Measurements from ENCODE around the gene SPG7. TPM values are rescaled to one million over a fixed set of nuclear protein-coding genes. Genes with fewer than 3 reads are reported as not detected.
"Not testable (repeated sequence)": the region's sequence is repeated elsewhere in the genome, so short reads cannot be mapped to it uniquely, and the experiment has no call there.

The SPG7 gene
- total RNA-seq, 1 donor = 83.3 TPM

DNA sequence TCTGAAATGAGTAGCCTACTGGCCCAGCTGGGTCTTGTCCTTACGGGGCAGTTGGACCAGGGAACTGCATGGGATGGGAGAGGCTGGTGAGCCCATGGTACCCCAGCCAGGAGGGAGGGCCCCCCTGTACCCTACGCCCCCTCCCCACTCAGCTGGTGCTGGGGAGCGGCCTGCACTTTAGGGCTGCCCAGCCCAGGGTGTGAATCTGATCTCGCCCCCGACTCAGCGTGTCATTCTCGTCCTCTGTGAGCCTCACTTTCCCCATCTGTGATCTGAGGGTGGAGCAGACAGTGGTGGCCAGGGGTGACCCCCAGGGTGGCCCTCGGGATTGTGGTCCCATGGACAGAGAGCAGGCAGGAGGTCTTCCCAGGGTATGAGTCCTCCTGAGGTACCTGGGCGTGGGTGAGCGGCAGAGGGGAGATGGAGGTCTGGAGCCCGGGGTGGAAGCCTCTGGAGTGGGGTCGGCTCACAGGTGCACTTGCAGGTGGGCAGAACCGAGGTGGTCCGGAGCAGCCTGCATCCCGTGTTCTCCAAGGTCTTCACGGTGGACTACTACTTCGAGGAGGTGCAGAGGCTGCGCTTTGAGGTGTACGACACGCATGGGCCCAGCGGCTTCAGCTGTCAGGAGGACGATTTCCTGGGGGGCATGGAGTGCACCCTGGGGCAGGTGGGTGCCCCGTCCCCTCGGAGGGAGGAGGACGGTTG, 69.0 kb downstream of the SPG7 start:
- H3K4me1 ChIP-seq (ENCODE audit: insufficient read depth, low read length) = peaks cover 14% of the 10 kb centered on the region
- H3K27me3 ChIP-seq (ENCODE audit: insufficient read depth, low read length) = peaks cover 8% of the 10 kb centered on the region
- no peaks in the 10 kb centered on the region for H3K9me3 ChIP-seq (ENCODE audit: low read depth, low read length)
- no peak overlapping the region for H3K4me3 ChIP-seq (ENCODE audit: low read length)

DNA sequence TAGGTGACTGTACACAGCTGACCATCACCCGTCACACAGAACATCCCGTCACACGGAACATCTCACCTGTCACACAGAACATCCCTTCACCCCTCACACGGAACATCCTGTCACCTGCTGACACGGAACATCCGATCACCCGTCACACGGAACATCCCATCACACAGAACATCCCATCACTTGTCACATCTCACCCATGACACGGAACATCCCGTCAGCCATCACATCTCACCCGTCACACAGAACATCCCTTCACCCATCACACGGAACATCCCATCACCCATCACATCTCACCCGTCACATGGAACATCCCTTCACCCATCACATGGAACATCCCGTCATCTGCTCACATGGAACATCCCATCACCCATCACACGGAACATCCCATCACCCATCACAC, 71.1 kb downstream of the SPG7 start:
- Histone ChIP-seq H3K4me3 (ENCODE audit: low read length) (no peak overlapping the region), H3K4me1 (ENCODE audit: insufficient read depth, low read length) (peaks cover 9% of the 10 kb centered on the region), H3K9me3 (ENCODE audit: low read depth, low read length) (no peaks in the 10 kb centered on the region), H3K27me3 (ENCODE audit: insufficient read depth, low read length) (peaks cover 2% of the 10 kb centered on the region)

DNA sequence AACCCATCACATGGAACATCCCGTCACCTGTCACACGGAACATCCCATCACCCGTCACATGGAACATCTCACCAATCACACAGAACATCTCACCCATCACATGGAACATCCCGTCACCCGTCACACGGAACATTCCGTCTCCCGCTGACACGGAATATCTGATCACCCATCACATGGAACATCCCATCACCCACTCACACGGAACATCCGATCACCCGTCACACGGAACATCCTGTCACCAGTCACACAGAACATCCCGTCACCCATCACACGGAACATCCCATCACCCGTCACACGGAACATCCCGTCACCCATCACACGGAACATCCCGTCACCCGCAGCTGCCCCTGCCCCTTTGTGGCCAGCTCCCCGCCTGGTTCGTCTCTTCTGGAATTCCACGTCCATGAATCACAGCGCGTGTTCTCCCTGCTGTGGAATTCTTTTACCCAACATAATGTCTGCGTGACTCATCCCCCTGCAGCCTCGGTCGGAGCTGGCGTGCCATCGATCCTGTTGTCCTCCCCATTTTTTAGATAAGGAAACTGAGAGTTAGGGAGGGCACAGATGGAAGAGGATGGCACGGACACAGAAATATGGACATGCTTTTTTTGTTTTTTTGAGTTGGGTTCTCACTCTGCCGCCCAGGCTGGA, 73.0 kb downstream of the SPG7 start:
- no peaks in the 10 kb centered on the region for H3K9me3 ChIP-seq (ENCODE audit: low read depth, low read length)

DNA sequence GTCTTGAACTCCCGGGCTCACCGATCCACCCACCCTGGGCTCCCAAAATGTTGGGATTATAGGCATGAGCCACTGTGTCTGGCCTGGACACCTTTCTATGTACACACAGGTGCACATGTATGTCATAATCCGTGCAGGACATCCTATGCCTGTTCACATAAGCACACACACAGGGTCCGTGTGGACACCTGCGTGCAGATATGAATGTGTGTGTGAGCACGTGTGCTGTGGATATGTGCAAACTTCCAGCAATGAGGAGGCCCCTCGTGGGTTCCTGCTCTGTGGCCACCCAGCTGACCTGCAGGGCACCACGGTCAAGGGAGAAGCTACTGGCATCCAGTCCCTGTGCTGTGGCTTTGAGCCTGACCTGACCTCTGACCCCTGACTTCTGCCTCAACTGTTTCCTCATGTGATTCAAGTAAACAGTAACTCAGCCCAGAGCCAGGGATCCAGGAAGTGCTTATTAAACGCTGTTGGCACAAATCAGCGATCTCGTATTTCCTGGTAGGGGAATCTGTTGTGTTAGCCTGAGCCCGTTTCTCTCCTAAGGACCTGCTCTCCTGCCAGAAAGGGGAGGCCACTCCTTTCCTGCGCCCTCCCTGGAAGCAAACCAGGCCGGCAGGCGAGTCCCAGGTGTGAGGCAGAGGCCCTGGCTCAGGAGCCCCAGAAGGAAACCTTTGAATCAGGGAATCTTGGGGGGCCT, 73.8 kb downstream of the SPG7 start:
- Histone ChIP-seq H3K9me3 (ENCODE audit: low read depth, low read length) (no peaks in the 10 kb centered on the region), H3K27me3 (ENCODE audit: insufficient read depth, low read length) (no peaks in the 10 kb centered on the region), H3K4me1 (ENCODE audit: insufficient read depth, low read length) (no peaks in the 10 kb centered on the region), H3K4me3 (ENCODE audit: low read length) (no peak overlapping the region)

More for the DNA sequence above, 73.0 kb downstream of the SPG7 start:
- Histone ChIP-seq H3K4me3 (ENCODE audit: low read length) (no peak overlapping the region), H3K4me1 (ENCODE audit: insufficient read depth, low read length) (no peaks in the 10 kb centered on the region), H3K27me3 (ENCODE audit: insufficient read depth, low read length) (no peaks in the 10 kb centered on the region)

DNA sequence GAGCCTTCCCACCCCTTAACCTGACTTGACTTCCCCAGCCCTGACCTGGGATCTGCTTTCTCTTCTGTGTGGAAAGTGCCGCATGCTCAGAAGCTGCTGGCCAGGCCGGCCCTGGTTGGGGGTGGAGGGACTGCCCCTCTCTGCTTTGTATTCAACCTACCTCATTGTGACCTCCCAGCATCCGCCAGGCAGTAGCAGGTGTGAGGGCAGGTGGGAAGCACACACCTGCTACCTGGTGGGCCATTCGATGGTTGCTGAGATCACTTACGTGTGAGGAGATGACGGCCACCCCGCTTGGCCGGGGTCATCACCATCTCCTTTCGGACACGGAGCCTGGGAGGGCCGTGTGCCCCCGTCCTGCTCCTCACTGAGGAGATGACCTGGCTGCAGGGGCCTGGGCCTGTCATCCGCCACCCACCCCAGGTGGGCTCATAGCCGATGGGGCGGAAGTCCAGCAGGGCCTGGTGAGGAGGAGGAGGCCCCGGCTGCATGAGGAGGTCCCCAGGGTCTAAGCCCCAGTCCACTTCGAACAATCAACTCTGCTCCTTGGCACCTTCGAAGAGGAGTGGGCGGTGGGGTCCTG, 74.5 kb downstream of the SPG7 start:
- Histone ChIP-seq H3K27me3 (ENCODE audit: insufficient read depth, low read length) (no peaks in the 10 kb centered on the region), H3K4me1 (ENCODE audit: insufficient read depth, low read length) (no peaks in the 10 kb centered on the region), H3K9me3 (ENCODE audit: low read depth, low read length) (no peaks in the 10 kb centered on the region)

DNA sequence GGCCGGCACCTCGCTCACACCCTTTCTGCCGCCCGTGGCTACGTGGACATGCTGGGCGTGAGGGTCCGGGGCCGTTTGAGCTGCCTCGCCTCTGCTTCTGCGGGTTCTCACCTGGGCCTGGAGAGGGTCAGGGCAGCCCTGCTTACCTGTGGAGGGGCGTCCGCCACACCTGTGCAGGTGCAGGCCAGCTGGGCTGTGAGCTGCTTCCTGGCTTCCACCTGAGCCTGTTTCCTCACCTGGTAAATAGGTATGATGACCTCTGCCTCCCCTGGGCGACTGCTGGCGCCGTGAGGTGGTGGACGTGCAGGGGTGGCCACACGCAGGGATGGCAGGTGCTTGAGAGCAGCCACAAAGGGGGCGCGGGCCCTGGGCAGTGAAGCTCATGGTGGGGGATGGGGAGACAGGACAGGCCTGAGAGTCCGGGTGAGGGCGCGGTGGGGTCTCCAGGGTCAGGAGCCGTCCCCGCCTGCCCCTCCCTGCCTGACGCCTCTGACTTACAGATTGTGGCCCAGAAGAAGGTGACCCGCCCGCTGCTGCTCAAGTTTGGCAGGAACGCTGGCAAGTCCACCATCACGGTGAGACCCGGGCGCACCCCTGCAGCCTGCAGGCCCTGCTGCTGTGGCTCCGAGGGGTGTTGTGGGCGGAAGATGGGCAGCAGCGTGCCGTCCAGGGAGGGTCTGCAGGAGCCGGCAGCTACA, 75.1 kb downstream of the SPG7 start:
- Histone ChIP-seq H3K4me3 (ENCODE audit: low read length) (no peak overlapping the region), H3K9me3 (ENCODE audit: low read depth, low read length) (no peaks in the 10 kb centered on the region), H3K4me1 (ENCODE audit: insufficient read depth, low read length) (no peaks in the 10 kb centered on the region), H3K27me3 (ENCODE audit: insufficient read depth, low read length) (no peaks in the 10 kb centered on the region)

More for the DNA sequence above, 74.5 kb downstream of the SPG7 start:
- no peak overlapping the region for H3K4me3 ChIP-seq (ENCODE audit: low read length)

DNA sequence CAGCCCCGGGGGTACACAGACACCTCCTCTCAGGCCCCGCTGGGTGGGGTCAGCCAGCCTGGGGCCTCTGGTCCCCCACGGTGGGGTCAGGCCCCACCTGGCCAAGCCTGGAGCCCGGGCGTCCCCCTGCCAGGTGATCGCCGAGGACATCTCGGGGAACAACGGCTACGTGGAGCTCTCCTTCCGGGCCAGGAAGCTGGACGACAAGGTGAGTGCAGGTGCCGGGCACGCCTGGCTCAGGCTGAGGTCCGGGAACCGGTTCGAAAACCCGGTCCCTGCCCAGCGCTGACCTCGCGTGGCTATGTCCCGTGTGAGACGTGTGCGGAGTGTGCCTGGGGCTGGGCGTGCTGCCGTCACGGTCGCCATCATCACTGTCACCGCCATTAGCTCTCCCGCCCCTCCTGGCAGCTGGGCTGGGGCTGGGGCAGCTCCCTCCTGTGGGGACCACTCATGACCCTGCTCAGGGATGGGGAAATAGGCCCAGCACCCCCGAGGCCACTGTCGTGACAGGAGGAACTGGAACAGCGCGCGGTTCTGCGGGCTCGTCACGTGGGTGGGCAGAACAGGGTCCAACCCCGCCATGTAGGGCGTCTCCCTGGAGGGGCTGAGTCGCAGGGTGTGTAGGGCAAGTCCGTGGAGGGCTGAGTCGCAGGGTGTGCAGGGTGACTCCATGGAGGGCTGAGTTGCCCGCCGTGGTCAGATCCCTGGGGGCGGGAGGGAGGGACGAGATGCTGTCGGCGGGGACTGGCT, 75.9 kb downstream of the SPG7 start:
- Histone ChIP-seq H3K4me3 (ENCODE audit: low read length) (no peak overlapping the region), H3K27me3 (ENCODE audit: insufficient read depth, low read length) (no peaks in the 10 kb centered on the region), H3K9me3 (ENCODE audit: low read depth, low read length) (no peaks in the 10 kb centered on the region), H3K4me1 (ENCODE audit: insufficient read depth, low read length) (no peaks in the 10 kb centered on the region)

DNA sequence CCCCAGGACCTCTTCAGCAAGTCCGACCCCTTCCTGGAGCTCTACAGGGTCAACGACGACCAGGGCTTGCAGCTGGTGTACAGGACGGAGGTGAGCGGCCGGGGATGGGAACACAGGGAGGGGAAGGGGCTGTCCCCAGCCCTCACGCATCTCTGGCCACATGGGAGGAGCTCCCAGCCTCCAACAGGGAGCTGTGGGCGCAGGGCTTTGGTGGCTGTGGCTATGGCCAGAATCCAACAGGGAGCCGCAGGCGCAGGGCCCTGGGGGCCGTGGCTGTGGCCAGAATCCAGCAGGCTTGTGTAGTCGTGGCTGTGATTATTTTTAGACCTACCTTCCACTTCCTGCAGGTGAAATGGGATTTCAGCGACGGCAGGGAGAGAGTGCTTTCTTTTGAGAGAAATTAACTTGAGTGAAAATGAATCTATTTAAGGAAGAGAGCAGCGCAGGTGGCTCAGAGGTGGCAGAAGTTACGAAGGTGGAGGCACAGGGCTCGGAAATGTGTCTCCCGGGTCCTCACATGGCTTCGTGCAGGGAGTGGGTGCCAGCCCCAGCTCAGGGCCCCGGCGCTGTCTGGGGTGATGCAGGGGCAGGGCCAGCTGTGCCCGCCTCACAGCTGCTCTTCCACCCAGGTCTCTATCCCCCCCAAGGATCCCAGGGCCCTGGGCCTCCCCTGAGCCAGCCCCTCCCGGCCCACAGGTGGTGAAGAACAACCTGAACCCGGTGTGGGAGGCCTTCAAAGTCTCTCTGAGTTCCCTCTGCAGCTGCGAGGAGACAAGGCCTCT, 76.8 kb downstream of the SPG7 start:
- Histone ChIP-seq H3K9me3 (ENCODE audit: low read depth, low read length) (no peaks in the 10 kb centered on the region), H3K4me1 (ENCODE audit: insufficient read depth, low read length) (no peaks in the 10 kb centered on the region), H3K4me3 (ENCODE audit: low read length) (no peak overlapping the region), H3K27me3 (ENCODE audit: insufficient read depth, low read length) (no peaks in the 10 kb centered on the region)

DNA sequence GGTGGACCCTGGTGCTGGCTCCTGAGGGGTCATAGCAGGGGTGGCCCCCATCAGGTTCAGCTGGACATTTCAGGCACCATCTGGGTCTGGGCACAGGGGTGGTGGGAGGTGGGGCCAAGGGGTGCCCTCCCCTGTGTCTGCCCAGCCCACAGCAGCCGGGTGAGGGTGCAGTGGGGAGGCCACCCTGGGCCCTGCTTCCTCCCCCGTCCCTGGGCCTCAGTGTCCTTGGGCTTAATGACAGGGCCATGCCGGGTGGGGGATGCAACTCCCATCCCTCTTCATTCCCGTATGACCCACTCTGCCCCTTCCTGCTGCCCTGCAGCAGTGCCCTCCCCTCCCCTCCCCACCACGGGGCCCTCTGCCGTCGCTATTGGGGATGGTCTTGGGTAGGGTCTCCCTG, 78.0 kb downstream of the SPG7 start:
- H3K9me3 ChIP-seq (ENCODE audit: low read depth, low read length) = no peaks in the 10 kb centered on the region
- H3K4me3 ChIP-seq (ENCODE audit: low read length) = no peak overlapping the region
- no peaks in the 10 kb centered on the region for H3K4me1 ChIP-seq (ENCODE audit: insufficient read depth, low read length)
- H3K27me3 ChIP-seq (ENCODE audit: insufficient read depth, low read length) = no peaks in the 10 kb centered on the region

DNA sequence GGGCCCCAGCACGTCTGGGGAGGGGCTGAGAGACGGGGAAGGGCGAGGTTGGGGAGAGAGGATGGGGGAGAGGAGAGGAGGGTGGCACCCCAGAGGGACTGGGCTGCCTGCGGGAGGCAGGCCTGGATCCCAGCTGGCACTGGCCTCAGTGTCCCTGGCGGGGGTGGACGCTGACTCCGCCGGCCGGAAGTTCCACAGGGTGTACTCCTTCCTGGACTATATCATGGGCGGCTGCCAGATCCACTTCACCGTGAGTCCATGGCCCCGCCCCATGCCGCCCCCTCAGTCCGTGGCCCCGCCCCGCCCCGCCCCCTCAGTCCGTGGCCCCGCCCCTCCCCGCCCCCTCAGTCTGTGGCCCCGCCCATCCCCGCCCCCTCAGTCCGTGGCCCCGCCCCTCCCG, 78.7 kb downstream of the SPG7 start:
- Histone ChIP-seq H3K9me3 (ENCODE audit: low read depth, low read length) (no peaks in the 10 kb centered on the region), H3K27me3 (ENCODE audit: insufficient read depth, low read length) (no peaks in the 10 kb centered on the region), H3K4me1 (ENCODE audit: insufficient read depth, low read length) (no peaks in the 10 kb centered on the region), H3K4me3 (ENCODE audit: low read length) (no peak overlapping the region)

DNA sequence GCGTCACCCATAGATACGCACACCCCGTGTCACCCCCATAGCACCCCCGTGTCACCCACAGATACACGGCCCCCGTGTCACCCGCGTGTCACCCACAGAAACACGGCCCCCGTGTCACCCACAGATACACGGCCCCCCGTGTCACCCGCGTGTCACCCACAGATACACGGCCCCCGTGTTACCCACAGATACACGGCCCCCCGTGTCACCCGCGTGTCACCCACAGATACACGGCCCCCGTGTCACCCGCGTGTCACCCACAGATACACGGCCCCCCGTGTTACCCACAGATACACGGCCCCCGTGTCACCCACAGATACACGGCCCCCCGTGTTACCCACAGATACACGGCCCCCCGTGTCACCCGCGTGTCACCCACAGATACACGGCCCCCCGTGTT, 79.5 kb downstream of the SPG7 start:
- H3K4me3 ChIP-seq (ENCODE audit: low read length); H3K4me1 ChIP-seq (ENCODE audit: insufficient read depth, low read length); H3K27me3 ChIP-seq (ENCODE audit: insufficient read depth, low read length); H3K9me3 ChIP-seq (ENCODE audit: low read depth, low read length): not testable (repeated sequence)

DNA sequence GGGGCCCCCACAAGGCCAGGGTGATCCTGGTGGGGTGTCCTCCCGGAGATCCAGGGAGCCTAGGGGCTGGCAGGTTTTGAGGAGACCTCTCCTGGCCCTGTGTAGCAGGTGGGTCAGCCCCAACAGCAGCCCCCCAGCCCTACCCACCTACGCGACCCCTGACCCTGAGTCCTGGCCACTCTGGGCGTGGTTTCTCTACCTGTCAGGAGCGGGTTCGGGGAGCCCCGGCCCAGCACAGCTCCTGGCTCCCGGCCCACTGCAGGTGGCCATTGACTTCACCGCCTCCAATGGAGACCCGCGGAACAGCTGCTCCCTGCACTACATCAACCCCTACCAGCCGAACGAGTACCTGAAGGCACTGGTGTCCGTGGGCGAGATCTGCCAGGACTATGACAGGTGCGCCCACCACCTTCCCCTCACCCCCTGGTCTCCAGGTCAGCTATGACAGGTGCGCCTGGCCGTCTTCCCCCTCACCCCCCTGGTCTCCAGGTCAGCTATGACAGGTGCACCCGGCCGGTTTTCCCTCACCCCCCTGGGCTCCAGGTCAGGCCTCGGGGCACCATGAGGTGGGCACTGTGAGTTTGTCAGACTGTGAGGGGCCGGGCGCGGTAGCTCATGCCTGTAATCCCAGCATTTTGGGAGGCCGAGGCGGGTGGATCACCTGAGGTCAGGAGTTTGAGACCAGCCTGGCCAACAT, 80.4 kb downstream of the SPG7 start:
- Histone ChIP-seq H3K27me3 (ENCODE audit: insufficient read depth, low read length) (no peaks in the 10 kb centered on the region), H3K4me3 (ENCODE audit: low read length) (no peak overlapping the region), H3K9me3 (ENCODE audit: low read depth, low read length) (no peaks in the 10 kb centered on the region), H3K4me1 (ENCODE audit: insufficient read depth, low read length) (peaks cover 3% of the 10 kb centered on the region)

DNA sequence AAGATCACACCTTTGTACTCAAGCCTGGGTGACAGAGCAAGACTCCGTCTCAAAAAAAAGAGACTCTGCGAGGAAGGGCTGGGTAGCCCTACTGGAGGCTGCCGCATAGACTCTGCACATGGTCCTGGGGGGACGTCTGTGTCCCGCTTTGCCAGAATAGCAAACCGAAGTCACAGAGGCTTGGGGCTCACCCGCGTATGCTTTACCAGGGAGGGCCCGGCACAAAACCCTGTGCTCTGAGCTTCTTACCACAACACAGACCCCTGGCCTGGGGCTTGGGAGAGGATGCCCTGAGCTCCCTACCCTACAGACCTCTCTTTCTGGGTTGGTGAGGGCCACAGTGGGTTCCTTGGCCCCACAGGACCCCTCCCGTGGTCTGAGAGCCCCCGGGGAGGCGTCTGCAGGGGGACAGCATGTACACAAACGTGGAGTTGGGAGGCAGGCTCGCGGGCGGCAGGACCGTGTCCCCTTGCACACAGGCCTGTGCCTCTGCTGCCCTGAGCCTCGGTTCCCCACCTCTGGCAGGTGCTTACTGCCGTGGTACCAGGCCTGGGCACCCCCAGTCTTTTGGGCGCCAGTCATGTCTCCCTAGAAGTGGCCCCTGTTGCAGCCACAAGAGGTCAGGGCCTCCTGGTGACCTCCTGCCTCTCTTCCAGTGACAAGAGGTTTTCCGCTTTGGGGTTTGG, 81.2 kb downstream of the SPG7 start:
- Histone ChIP-seq H3K27me3 (ENCODE audit: insufficient read depth, low read length) (no peaks in the 10 kb centered on the region), H3K9me3 (ENCODE audit: low read depth, low read length) (no peaks in the 10 kb centered on the region), H3K4me3 (ENCODE audit: low read length) (no peak overlapping the region), H3K4me1 (ENCODE audit: insufficient read depth, low read length) (peaks cover 5% of the 10 kb centered on the region)

All from mononuclear cell (primary cell).